Stimulated activated effector memory CD8-positive, alpha-beta T cell treated with anti-CD3 and anti-CD28 coated beads, Interleukin-12 subunit alpha, Interleukin-12 subunit beta, amount 100 ng/mL, for 72 hours (primary cell): ENCODE results near the gene AMPD3.
"Not testable (repeated sequence)": the region's sequence is repeated elsewhere in the genome, so short reads cannot be mapped to it uniquely, and the experiment has no call there.

Source experiments
- ATAC-seq: fragments of 150-1000 bp; cut with Tn5 transposase; 2 replicates; pipeline ENCODE4 v1.10.0; 2021
- DNase-seq, 2 donors: peaks; one replicate each; pipeline ENCODE4 v3.0.0; 2021 to 2022; ENCODE audit warnings: low spot score in 2 of 2
- H3K27ac Mint-ChIP-seq: one replicate; pipeline ENCODE4 v1.8.0; 2022; ENCODE audit warnings: mild to moderate bottlenecking, mixed read lengths
- H3K36me3 Mint-ChIP-seq: one replicate; pipeline ENCODE4 v1.8.0; 2022; ENCODE audit warnings: mild to moderate bottlenecking, mixed read lengths
- H3K4me1 Mint-ChIP-seq: one replicate; pipeline ENCODE4 v1.8.0; 2022; ENCODE audit warnings: mixed read lengths
- H3K4me3 Mint-ChIP-seq: one replicate; pipeline ENCODE4 v1.8.0; 2022; ENCODE audit warnings: mild to moderate bottlenecking, mixed read lengths
- H3K9me3 Mint-ChIP-seq: one replicate; pipeline ENCODE4 v1.8.0; 2022; ENCODE audit warnings: mixed read lengths

AMPD3 gene

DNA sequence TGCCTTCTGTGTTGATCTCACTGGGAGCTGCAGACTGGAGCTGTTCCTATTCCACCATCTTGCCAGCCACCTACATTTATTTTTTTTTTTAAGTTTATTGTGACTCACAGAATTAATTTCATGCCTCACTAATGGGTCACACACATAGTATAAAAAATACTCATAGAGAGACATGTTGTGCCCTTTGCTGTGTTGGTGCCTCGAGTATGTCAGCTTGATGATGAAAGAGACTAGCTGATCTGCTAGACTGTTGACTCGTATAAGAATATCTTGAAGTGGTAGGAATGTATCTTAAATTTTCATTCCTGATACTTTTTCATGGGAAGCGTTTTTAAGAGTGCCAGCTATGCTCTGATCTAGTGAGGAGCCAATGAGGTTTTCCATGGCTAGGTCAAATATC lies 28.6 kb upstream of the AMPD3 start:
- ATAC-seq (no peak), DNase-seq (no peak)
- Mint-ChIP-seq H3K9me3 (peaks cover 5% of the 10 kb centered on the region), H3K4me1 (no peaks in the 10 kb centered on the region), H3K36me3 (no peaks in the 10 kb centered on the region), H3K27ac (no peak overlapping the region), H3K4me3 (no peak overlapping the region)

- no peaks in the 10 kb centered on the region for H3K36me3 Mint-ChIP-seq
- H3K4me1 Mint-ChIP-seq = no peaks in the 10 kb centered on the region
- H3K9me3 Mint-ChIP-seq = peaks cover 2% of the 10 kb centered on the region
- ATAC-seq = no peak
- no peak for DNase-seq
- H3K4me3 Mint-ChIP-seq = no peak overlapping the region
- H3K27ac Mint-ChIP-seq = no peak overlapping the region
These were observed 26.6 kb upstream of the AMPD3 start for GRCh38 chr11:10428453-10428852.

- no peak for ATAC-seq
- peaks cover 2% of the 10 kb centered on the region for H3K9me3 Mint-ChIP-seq
- no peak overlapping the region for H3K4me3 Mint-ChIP-seq
- no peak overlapping the region for H3K27ac Mint-ChIP-seq
- no peak for DNase-seq
- no peaks in the 10 kb centered on the region for H3K4me1 Mint-ChIP-seq
- H3K36me3 Mint-ChIP-seq = no peaks in the 10 kb centered on the region
These were observed 25.5 kb upstream of the AMPD3 start for GRCh38 chr11:10429526-10429925.

DNA sequence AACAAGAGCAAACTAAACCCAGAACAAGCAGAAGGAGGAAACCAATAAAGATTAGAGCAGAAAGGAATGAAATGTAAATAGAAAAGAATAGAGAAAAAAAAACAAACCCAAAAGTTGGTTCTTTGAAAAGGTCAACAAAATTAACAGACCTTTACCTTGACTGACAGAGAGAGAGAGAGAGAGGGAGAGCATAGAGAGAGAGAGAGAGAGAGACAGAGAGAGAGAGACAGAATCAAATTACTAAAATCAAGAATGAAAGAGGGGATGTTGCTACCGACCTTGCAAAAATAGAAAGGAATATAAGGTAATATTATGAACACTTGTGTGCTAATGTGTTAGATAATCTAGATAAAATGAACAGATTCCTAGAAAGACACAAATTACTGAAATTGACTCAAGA lies 22.6 kb upstream of the AMPD3 start:
- H3K36me3 Mint-ChIP-seq = no peaks in the 10 kb centered on the region

DNA sequence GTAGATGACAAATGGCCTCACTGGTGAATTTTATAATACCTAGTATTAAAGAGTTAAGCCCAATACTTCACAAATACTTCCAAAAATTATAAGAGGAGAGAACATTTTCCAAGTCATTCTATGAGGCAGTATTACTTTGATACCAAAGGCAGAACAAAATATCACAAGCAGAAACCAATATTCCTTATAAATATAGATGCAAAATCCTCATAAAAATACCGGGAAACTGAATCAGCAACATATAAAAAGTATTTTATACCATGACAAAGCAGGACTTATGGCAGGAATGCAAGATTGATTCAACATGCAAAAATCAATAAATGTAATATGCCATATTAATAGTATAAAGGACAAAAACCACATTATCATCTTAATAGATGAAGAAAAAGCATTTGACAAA lies 22.1 kb upstream of the AMPD3 start:
- Mint-ChIP-seq H3K36me3 (no peaks in the 10 kb centered on the region), H3K4me3 (no peak overlapping the region), H3K4me1 (no peaks in the 10 kb centered on the region), H3K9me3 (peaks cover 2% of the 10 kb centered on the region), H3K27ac (no peak overlapping the region)
- no peak for ATAC-seq
- no peak for DNase-seq

More for the DNA sequence above, 22.6 kb upstream of the AMPD3 start:
- DNase-seq (no peak), ATAC-seq (no peak)
- no peaks in the 10 kb centered on the region for H3K4me1 Mint-ChIP-seq
- no peak overlapping the region for H3K27ac Mint-ChIP-seq
- H3K4me3 Mint-ChIP-seq = no peak overlapping the region
- peaks cover 2% of the 10 kb centered on the region for H3K9me3 Mint-ChIP-seq

- DNase-seq (no peak), ATAC-seq (no peak)
- Mint-ChIP-seq H3K4me3 (no peak overlapping the region), H3K27ac (no peak overlapping the region), H3K9me3 (peaks cover 2% of the 10 kb centered on the region), H3K36me3 (no peaks in the 10 kb centered on the region), H3K4me1 (peaks cover 5% of the 10 kb centered on the region)
These were observed 18.8 kb upstream of the AMPD3 start for GRCh38 chr11:10436224-10436623.

DNA sequence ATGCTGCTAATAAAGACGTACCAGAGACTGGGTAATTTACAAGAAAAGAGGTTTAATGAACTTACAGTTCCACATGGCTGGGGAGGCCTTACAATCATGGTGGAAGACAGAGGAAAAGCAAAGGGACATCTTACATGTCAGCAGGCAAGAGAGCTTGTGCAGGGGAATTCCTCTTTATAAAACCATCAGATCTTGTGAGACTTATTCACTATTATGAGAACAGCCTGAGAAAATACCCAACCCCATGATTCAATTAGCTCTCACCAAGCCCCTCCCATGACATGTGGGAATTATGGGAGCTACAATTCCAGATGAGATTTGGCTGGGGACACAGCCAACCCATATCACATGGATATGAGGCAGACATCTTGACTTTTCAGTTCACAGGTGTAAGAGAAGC lies 18.4 kb upstream of the AMPD3 start:
- H3K4me3 Mint-ChIP-seq, DNase-seq, ATAC-seq, H3K9me3 Mint-ChIP-seq, H3K27ac Mint-ChIP-seq, H3K4me1 Mint-ChIP-seq, H3K36me3 Mint-ChIP-seq: not testable (repeated sequence)

GRCh38 chr11:10438458-10438857 lies 16.6 kb upstream of the AMPD3 start:
- H3K36me3 Mint-ChIP-seq = no peaks in the 10 kb centered on the region
- peaks cover 15% of the 10 kb centered on the region for H3K4me1 Mint-ChIP-seq
- no peaks in the 10 kb centered on the region for H3K9me3 Mint-ChIP-seq
- no peak overlapping the region for H3K4me3 Mint-ChIP-seq
- DNase-seq = no peak
- no peak for ATAC-seq
- H3K27ac Mint-ChIP-seq = no peak overlapping the region

DNA sequence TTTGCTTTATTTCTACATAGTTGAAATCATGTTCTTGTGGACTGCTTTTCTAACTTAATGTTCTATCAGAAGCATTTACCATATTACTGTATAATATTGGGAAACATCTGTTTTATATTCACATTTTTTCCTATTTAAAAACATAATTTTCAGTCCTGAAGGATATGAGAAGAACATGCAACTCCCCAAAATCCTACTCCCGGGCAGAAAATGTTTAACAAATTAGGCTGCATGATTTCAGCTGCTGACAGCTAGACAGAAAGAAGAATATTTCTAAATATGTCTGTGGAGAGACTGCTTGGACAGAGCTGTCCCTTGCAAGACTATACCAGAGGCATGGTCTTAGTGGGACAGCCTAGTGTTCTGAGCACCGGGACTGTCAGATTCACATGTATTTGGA lies 15.7 kb upstream of the AMPD3 start:
- DNase-seq = no peak
- H3K4me3 Mint-ChIP-seq = no peak overlapping the region
- no peak for ATAC-seq
- no peaks in the 10 kb centered on the region for H3K9me3 Mint-ChIP-seq
- peaks cover 15% of the 10 kb centered on the region for H3K4me1 Mint-ChIP-seq
- no peak overlapping the region for H3K27ac Mint-ChIP-seq
- H3K36me3 Mint-ChIP-seq = no peaks in the 10 kb centered on the region

- Mint-ChIP-seq H3K27ac (no peak overlapping the region), H3K4me1 (peaks cover 15% of the 10 kb centered on the region), H3K36me3 (no peaks in the 10 kb centered on the region), H3K4me3 (no peak overlapping the region), H3K9me3 (no peaks in the 10 kb centered on the region)
- ATAC-seq (no peak), DNase-seq (no peak)
These were observed 15.1 kb upstream of the AMPD3 start for GRCh38 chr11:10439924-10440323.

DNA sequence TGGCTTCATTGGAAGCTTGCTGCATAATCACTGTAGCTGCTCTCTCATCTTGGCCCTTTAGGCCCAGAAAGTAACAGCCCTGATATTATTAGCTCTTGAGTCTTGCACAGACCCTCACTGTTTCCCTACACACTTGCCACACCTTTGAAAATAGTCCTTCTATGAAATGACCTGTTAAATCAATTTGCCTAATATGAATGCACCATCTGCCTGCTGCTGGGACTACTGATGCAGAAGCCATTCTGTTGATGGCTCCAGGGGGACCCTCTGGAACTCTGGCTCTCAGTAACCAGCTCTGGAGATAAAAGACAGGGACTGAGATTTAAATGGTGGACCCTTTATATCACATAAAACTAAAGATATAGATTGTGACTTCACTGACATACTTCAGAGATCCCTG lies 14.7 kb upstream of the AMPD3 start:
- no peak for DNase-seq
- no peaks in the 10 kb centered on the region for H3K9me3 Mint-ChIP-seq
- H3K4me1 Mint-ChIP-seq = peaks cover 15% of the 10 kb centered on the region
- H3K4me3 Mint-ChIP-seq = no peak overlapping the region
- no peaks in the 10 kb centered on the region for H3K36me3 Mint-ChIP-seq
- H3K27ac Mint-ChIP-seq = no peak overlapping the region
- no peak for ATAC-seq

DNA sequence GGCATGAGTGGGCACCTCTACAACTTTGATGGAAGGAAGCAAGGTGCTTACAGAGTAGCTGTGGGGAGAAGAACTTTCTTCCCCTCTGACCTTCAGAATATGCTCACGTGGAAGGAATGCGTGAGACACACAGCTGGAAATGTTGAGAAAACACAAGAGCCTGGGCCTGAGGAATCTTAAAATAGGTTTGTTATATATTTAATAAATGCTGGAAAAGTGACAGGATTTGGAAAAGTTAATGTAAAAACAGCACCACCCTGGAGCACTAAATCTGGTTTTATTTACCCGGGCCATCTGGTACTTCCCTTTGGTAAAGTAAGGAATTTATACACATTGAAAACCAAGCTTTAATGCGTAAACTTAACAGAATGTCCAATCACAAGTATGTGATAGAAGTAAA lies 14.0 kb upstream of the AMPD3 start:
- H3K36me3 Mint-ChIP-seq = no peaks in the 10 kb centered on the region
- peaks cover 15% of the 10 kb centered on the region for H3K4me1 Mint-ChIP-seq
- H3K27ac Mint-ChIP-seq = no peak overlapping the region
- no peaks in the 10 kb centered on the region for H3K9me3 Mint-ChIP-seq
- ATAC-seq (no peak), DNase-seq (no peak)
- H3K4me3 Mint-ChIP-seq = no peak overlapping the region

- Mint-ChIP-seq H3K4me3 (no peak overlapping the region), H3K36me3 (no peaks in the 10 kb centered on the region), H3K9me3 (no peaks in the 10 kb centered on the region), H3K27ac (no peak overlapping the region), H3K4me1 (peaks cover 15% of the 10 kb centered on the region)
- DNase-seq (no peak), ATAC-seq (peak; percentile 77)
These were observed 13.2 kb upstream of the AMPD3 start for GRCh38 chr11:10441652-10442503.

DNA sequence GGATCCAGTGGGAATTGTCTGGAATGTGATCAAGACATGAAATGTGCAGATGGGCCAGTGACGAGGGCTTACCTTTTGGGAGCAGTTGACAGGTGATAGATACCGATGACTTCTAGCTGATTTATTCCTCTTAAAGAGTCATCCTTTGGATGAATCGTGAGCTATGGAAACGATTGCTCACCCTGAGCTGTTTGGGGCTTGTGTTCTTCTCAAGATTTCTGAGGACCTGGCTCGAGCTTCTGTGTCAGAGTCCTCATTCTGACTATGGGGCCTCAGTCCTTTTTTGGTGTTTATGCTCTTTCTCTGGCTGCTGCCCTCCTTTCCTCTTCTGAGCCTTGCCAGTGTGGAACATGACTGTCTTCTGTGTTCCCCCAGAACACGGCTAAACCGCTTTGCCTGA lies 11.9 kb upstream of the AMPD3 start:
- Mint-ChIP-seq H3K4me1 (peaks cover 15% of the 10 kb centered on the region), H3K9me3 (no peaks in the 10 kb centered on the region)

GRCh38 chr11:10443721-10444235 lies 11.3 kb upstream of the AMPD3 start:
- Mint-ChIP-seq H3K4me3 (no peak overlapping the region), H3K4me1 (peaks cover 15% of the 10 kb centered on the region), H3K9me3 (no peaks in the 10 kb centered on the region), H3K36me3 (no peaks in the 10 kb centered on the region), H3K27ac (no peak overlapping the region)
- ATAC-seq (no peak), DNase-seq (no peak)

More for the DNA sequence above, 11.9 kb upstream of the AMPD3 start:
- DNase-seq = no peak
- H3K36me3 Mint-ChIP-seq = no peaks in the 10 kb centered on the region
- H3K27ac Mint-ChIP-seq = no peak overlapping the region
- peak; percentile 87 for ATAC-seq
- no peak overlapping the region for H3K4me3 Mint-ChIP-seq

DNA sequence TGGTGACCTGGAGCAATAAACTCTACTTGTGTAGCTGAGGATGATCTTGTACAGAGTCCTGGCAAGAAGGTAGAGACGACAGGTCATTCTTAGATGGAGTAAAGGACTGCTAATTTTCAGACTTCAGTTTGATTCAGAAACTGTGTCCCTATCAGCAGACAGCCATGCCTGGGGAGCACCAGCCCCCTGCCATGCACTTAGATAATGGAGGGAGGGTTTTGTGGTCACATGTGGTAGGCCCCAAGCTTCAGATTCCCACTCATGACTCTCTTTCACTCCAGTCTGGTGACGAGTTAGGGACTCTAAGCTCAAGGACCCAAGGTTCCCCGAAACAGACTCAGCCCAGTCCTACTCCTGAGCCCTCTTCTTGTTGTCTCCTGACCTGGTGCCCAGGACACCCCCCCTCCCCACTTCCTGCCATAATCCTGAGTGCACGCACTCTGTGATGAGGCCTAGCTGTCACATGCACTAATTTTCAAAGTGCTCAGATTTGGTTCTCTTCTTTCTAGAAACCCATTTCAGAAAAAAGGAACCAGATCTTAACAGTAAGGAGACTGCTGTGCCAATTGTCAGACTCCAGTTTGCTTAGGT lies 10.2 kb upstream of the AMPD3 start:
- H3K9me3 Mint-ChIP-seq = no peaks in the 10 kb centered on the region
- DNase-seq (no peak), ATAC-seq (no peak)
- peaks cover 21% of the 10 kb centered on the region for H3K4me1 Mint-ChIP-seq
- H3K36me3 Mint-ChIP-seq = peaks cover 4% of the 10 kb centered on the region
- H3K4me3 Mint-ChIP-seq = no peak overlapping the region
- H3K27ac Mint-ChIP-seq = peak overlapping the region; percentile 20
